Measurements from ENCODE around the gene DHCR24. TPM values are rescaled to one million over a fixed set of nuclear protein-coding genes. Genes with fewer than 3 reads are reported as not detected.

The DHCR24 gene
- total RNA-seq, 1 donor from 2014 or later = 118 TPM

DNA sequence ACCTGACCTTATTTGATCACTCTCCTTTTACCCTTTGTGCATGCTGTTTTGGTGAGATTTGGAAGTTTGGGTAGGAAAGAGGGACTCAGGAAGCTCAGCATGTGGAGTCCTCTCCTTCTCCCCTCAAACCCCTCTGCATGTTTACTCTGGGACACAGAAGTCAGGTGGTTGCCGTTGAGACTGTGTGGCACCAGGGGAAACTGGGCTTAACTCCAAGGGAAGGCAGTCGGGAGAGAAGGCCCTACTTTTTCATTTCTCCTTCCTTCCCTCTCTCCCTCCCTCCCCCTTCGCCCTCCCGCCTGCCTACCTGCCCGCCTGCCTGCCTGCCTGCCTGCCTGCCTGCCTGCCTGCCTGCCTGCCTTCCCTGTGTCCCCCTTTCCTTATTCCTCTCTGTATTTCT lies 51.0 kb downstream of the DHCR24 start:
- Histone ChIP-seq H3K36me3 (ENCODE audit: control insufficient read depth, insufficient read depth, low read length) (no peaks in the 10 kb centered on the region), H3K4me3 (ENCODE audit: low read depth, low read length) (no peak overlapping the region), H3K27me3 (ENCODE audit: control insufficient read depth, insufficient read depth, low read length) (peaks cover 4% of the 10 kb centered on the region)
- FAIRE-seq = no peak
- no peak for DNase-seq (ENCODE audit: low read depth)
- TF ChIP-seq, protein P1, sequence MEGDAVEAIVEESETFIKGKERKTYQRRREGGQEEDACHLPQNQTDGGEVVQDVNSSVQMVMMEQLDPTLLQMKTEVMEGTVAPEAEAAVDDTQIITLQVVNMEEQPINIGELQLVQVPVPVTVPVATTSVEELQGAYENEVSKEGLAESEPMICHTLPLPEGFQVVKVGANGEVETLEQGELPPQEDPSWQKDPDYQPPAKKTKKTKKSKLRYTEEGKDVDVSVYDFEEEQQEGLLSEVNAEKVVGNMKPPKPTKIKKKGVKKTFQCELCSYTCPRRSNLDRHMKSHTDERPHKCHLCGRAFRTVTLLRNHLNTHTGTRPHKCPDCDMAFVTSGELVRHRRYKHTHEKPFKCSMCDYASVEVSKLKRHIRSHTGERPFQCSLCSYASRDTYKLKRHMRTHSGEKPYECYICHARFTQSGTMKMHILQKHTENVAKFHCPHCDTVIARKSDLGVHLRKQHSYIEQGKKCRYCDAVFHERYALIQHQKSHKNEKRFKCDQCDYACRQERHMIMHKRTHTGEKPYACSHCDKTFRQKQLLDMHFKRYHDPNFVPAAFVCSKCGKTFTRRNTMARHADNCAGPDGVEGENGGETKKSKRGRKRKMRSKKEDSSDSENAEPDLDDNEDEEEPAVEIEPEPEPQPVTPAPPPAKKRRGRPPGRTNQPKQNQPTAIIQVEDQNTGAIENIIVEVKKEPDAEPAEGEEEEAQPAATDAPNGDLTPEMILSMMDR (IDR thresholded peaks at IDR 0.05; ENCODE audit: insufficient read depth, low read length, severe bottlenecking) = no peak

DNA sequence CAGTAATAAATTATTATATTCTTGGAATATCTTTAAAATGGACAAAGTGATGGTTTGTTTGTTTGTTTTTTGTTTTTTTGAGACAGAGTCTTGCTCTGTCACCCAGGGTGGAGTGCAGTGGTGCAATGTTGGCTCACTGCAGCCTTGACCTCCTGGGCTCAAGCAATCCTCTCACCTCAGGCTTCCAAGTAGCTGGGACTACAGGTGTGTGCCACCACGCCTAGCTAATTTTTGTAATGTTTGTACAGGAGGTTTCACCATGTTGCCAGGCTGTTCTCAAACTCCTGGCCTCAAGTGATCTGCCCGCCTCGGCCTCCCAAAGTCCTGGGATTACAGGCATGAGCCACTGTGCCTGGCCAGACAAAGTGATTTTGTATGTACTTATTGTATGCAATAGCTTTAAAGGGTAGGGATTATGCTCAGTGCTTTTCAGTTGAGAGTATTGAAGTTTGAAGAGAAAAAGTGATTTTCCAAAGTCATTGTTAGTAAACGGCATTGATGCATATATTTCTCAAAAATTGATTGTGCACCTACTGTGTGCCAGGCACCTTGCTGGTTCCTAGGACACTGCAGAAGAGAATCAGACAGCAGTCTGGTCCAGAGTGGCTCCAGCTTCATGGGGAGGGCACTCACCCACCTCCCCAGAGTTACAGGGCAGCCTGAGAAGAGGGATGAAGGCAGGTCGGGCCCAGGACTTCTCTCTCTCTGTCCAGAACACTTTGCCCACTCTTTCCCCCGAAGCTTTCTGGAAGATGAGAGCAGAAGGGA lies 51.7 kb downstream of the DHCR24 start:
- FAIRE-seq = no peak
- no peaks in the 10 kb centered on the region for H3K36me3 ChIP-seq (ENCODE audit: control insufficient read depth, insufficient read depth, low read length)
- H3K27me3 ChIP-seq (ENCODE audit: control insufficient read depth, insufficient read depth, low read length) = peaks cover 4% of the 10 kb centered on the region
- TF ChIP-seq, protein P1 (IDR thresholded peaks at IDR 0.05; ENCODE audit: insufficient read depth, low read length, severe bottlenecking) = no peak
- H3K4me3 ChIP-seq (ENCODE audit: low read depth, low read length) = no peak overlapping the region
- no peak for DNase-seq (ENCODE audit: low read depth)

DNA sequence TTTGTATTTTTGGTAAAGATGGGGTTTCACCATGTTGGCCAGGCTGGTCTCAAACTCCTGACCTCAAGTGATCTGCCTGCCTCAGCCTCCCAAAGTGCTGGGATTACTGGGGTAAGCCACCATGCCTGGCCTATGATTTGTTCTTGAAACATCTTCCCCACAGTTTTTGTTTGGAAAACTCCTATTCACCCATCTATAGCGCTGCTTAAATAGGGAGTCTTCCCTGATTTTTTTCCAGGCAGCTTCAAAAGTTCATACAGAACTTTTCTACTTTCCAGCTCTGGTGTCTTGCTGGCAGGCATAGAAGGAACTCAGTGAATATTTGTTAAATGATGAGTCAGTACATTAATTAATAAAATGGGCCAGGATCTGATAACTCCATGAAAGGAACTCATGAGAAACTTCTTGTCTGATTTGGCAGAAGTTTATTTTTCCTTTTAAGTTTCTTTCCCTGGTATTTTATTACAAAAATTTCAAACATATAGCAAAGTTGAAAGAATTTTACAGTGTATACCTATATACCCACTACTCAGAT lies 52.9 kb downstream of the DHCR24 start:
- Histone ChIP-seq H3K4me3 (ENCODE audit: low read depth, low read length) (no peak overlapping the region), H3K36me3 (ENCODE audit: control insufficient read depth, insufficient read depth, low read length) (no peaks in the 10 kb centered on the region), H3K27me3 (ENCODE audit: control insufficient read depth, insufficient read depth, low read length) (peaks cover 4% of the 10 kb centered on the region)
- FAIRE-seq = no peak
- TF ChIP-seq, protein P1 (IDR thresholded peaks at IDR 0.05; ENCODE audit: insufficient read depth, low read length, severe bottlenecking) = no peak
- no peak for DNase-seq (ENCODE audit: low read depth)

DNA sequence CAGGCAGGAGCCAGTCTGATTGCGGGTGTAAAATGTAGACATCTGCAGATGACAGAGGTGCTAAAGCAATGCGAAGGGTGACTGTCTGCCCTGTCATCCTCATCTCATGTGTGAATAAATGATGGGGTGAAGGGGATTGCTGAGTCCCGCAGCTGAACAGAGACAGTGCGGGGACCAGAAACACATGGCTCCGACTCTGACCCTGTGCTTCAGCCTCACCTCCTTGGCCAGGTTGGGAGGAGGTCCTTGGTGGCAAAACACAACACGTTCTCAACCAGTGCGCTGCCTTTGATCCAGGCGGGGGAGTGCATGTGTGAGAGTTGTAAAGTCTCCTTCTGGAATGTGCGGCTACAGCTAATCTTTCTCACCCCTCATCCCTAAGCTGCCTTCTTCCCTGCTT lies 53.9 kb downstream of the DHCR24 start:
- H3K4me3 ChIP-seq (ENCODE audit: low read depth, low read length) = no peak overlapping the region
- no peaks in the 10 kb centered on the region for H3K36me3 ChIP-seq (ENCODE audit: control insufficient read depth, insufficient read depth, low read length)
- DNase-seq (ENCODE audit: low read depth) (no peak), FAIRE-seq (no peak)
- H3K27me3 ChIP-seq (ENCODE audit: control insufficient read depth, insufficient read depth, low read length) = peaks cover 4% of the 10 kb centered on the region
- TF ChIP-seq, protein P1 (IDR thresholded peaks at IDR 0.05; ENCODE audit: insufficient read depth, low read length, severe bottlenecking) = no peak

DNA sequence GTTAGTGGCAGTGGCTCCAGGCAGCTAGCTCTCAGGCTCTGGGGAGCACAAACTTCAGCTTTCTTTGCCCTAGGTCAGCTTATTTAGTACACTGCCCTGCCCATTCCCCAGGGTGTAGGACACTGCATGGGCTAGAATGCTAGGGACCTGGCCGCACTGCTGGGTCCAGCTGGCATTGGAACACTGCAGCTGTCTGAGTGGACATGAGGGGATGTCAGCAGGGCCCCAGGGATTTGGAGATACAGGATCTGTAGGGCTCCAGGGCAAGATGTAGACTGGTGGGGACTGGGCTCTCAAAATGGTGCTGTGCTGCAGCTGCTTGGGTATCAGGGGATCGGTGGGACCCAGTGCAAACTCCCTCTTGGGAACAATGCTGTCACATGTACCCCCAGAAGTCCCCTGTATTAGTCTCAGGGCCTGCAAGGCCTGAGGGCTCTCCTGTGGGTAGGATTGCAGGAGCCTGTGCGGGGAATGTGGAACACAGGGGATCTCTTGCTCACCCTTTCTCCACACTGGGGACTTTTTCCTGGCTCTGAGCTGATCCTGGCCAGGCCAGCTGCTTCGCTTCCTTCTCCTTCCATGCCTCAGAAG lies 60.7 kb downstream of the DHCR24 start:
- DNase-seq (ENCODE audit: low read depth) (no peak), FAIRE-seq (no peak)
- Histone ChIP-seq H3K27me3 (ENCODE audit: control insufficient read depth, insufficient read depth, low read length) (no peaks in the 10 kb centered on the region), H3K36me3 (ENCODE audit: control insufficient read depth, insufficient read depth, low read length) (no peaks in the 10 kb centered on the region), H3K4me3 (ENCODE audit: low read depth, low read length) (no peak overlapping the region)
- TF ChIP-seq, protein P1 (IDR thresholded peaks at IDR 0.05; ENCODE audit: insufficient read depth, low read length, severe bottlenecking) = no peak
